SH-SY5Y (cell line): ENCODE measurements around the gene KCNT2.

Experiments
- GATA2 ChIP-seq: IDR thresholded peaks from 2 replicates; pipeline ENCODE4 v1.6.1; 2011; ENCODE audit warnings: mild to moderate bottlenecking, low read depth, low read length
- GATA3 ChIP-seq: IDR thresholded peaks from 2 replicates; pipeline ENCODE4 v1.6.1; 2011; ENCODE audit warnings: low read depth, mild to moderate bottlenecking, low read length, moderate library complexity

Gene KCNT2

GRCh38 chr1:196607981-196608380 lies 259 bp downstream of the KCNT2 start:
- no peak for TF ChIP-seq GATA2
- TF ChIP-seq GATA3: no peak

- TF ChIP-seq GATA3 (no peak), GATA2 (no peak)
Measured at GRCh38 chr1:196603651-196604050, 4.6 kb downstream of the KCNT2 start.

GRCh38 chr1:196598942-196599748 lies 9.1 kb downstream of the KCNT2 start:
- TF ChIP-seq GATA3 (no peak), GATA2 (no peak)

GRCh38 chr1:196594700-196595099 lies 13.5 kb downstream of the KCNT2 start:
- TF ChIP-seq GATA2: no peak
- TF ChIP-seq GATA3: no peak

GRCh38 chr1:196593955-196594354 lies 14.3 kb downstream of the KCNT2 start:
- no peak for TF ChIP-seq GATA2
- TF ChIP-seq GATA3: no peak

GRCh38 chr1:196590959-196591358 lies 17.3 kb downstream of the KCNT2 start:
- no peak for TF ChIP-seq GATA2
- TF ChIP-seq GATA3: no peak

GRCh38 chr1:196590012-196590708 lies 18.1 kb downstream of the KCNT2 start:
- TF ChIP-seq GATA3 (no peak), GATA2 (no peak)

- TF ChIP-seq GATA2 (no peak), GATA3 (no peak)
Measured at GRCh38 chr1:196584696-196585095, 23.5 kb downstream of the KCNT2 start.

GRCh38 chr1:196577386-196577785 lies 30.9 kb downstream of the KCNT2 start:
- no peak for TF ChIP-seq GATA3
- TF ChIP-seq GATA2: no peak

GRCh38 chr1:196573226-196573625 lies 35.0 kb downstream of the KCNT2 start:
- TF ChIP-seq GATA3 (no peak), GATA2 (no peak)

GRCh38 chr1:196567238-196567637 lies 41.0 kb downstream of the KCNT2 start:
- TF ChIP-seq GATA2: no peak
- TF ChIP-seq GATA3: no peak

GRCh38 chr1:196563768-196564167 lies 44.5 kb downstream of the KCNT2 start:
- TF ChIP-seq GATA2 (no peak), GATA3 (no peak)

- TF ChIP-seq GATA3: no peak
- TF ChIP-seq GATA2: no peak
Measured at GRCh38 chr1:196559314-196559713, 48.9 kb downstream of the KCNT2 start.

GRCh38 chr1:196558411-196558810 lies 49.8 kb downstream of the KCNT2 start:
- TF ChIP-seq GATA2 (no peak), GATA3 (no peak)

- TF ChIP-seq GATA2 (no peak), GATA3 (no peak)
Measured at GRCh38 chr1:196557797-196558196, 50.4 kb downstream of the KCNT2 start.
